Subcutaneous abdominal adipose tissue (tissue), 5 donors: Measurements from ENCODE around the gene POU6F2.

ENCODE experiments used
- H3K27ac ChIP-seq: one replicate; pipeline ENCODE4 v1.7.0; 2013; ENCODE audit warnings: low read depth, mild to moderate bottlenecking, inconsistent platforms, low read length, moderate library complexity
- H3K27me3 ChIP-seq, 5 donors: one replicate each; pipeline ENCODE4 v1.7.0; 2013; ENCODE audit warnings: low read length in 5 of 5, inconsistent platforms in 1 of 5; ENCODE audit not compliant: control insufficient read depth in 5 of 5, insufficient read depth in 4 of 5
- H3K36me3 ChIP-seq, 5 donors: one replicate each; pipeline ENCODE4 v1.7.0; 2013; ENCODE audit warnings: low read length in 5 of 5; ENCODE audit not compliant: control insufficient read depth in 5 of 5, insufficient read depth in 5 of 5
- H3K4me1 ChIP-seq, 5 donors: one replicate each; pipeline ENCODE4 v1.7.0; 2013; ENCODE audit warnings: low read length in 5 of 5, mild to moderate bottlenecking in 3 of 5, moderate library complexity in 1 of 5; ENCODE audit not compliant: control insufficient read depth in 5 of 5, insufficient read depth in 5 of 5
- H3K4me3 ChIP-seq, 5 donors: one replicate each; pipeline ENCODE4 v1.7.0; 2013; ENCODE audit warnings: low read length in 5 of 5, low read depth in 1 of 5
- H3K9ac ChIP-seq, 5 donors: one replicate each; pipeline ENCODE4 v1.7.0; 2013; ENCODE audit warnings: low read length in 5 of 5, mild to moderate bottlenecking in 4 of 5, moderate library complexity in 3 of 5
- H3K9me3 ChIP-seq, 5 donors: one replicate each; pipeline ENCODE4 v1.7.0; 2013; ENCODE audit warnings: low read length in 5 of 5; ENCODE audit not compliant: control insufficient read depth in 5 of 5
- donor health status: healthy.
- donor health status: healthy.
- donor health status: healthy.
- donor health status: healthy.
- donor health status: healthy.

The POU6F2 gene

DNA sequence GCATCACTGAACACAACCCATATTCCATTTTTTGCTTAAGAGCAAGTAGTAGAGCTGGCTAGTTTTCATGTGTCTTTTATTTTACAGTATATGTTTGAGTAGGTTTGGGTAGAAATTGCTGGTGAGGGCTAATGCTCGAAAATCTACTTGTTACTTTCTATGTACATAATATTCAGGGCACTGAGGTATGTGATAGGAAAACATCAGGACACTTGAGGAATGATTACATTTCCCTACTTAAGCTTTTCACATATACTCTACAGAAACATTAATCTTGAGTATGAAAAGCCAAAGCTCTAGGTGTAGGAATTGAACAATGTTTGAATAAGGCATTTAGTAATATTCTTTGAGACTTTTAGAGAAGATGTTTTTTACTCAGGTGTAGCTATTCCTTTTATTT, 73.6 kb downstream of the POU6F2 start:
- no peak overlapping the region for H3K9ac ChIP-seq
- H3K27me3 ChIP-seq, result no peaks in the 10 kb centered on the region
- no peak overlapping the region for H3K4me3 ChIP-seq
- no peak overlapping the region for H3K27ac ChIP-seq
- H3K9me3 ChIP-seq, result peaks cover 0 to 5% (median 0%) of the 10 kb centered on the region in 5 donors
- no peaks in the 10 kb centered on the region for H3K4me1 ChIP-seq
- H3K36me3 ChIP-seq, result no peaks in the 10 kb centered on the region

DNA sequence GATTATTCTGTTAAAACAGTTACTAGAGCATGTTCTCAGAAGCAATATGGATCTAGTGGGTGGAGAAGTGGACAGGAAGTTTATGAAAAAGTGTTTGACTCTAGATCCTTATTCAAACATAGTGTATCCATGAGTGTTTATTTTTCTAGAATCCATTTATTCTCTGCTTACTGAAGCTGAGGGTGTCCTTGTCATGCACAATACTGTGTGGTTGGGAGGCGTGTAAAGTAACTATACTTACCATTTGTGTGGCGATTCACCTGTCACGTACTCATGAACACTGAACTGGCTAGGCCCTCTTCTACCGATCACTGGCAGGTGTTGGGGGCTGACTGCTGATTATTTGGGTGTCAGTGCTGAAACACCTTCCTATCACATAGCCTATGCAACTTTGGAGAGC, 74.0 kb downstream of the POU6F2 start:
- no peaks in the 10 kb centered on the region for H3K36me3 ChIP-seq
- H3K9me3 ChIP-seq, result peaks cover 0 to 8% (median under 1%) of the 10 kb centered on the region in 5 donors
- H3K27ac ChIP-seq, result no peak overlapping the region
- H3K4me1 ChIP-seq, result no peaks in the 10 kb centered on the region
- no peaks in the 10 kb centered on the region for H3K27me3 ChIP-seq
- H3K9ac ChIP-seq, result no peak overlapping the region
- no peak overlapping the region for H3K4me3 ChIP-seq

DNA sequence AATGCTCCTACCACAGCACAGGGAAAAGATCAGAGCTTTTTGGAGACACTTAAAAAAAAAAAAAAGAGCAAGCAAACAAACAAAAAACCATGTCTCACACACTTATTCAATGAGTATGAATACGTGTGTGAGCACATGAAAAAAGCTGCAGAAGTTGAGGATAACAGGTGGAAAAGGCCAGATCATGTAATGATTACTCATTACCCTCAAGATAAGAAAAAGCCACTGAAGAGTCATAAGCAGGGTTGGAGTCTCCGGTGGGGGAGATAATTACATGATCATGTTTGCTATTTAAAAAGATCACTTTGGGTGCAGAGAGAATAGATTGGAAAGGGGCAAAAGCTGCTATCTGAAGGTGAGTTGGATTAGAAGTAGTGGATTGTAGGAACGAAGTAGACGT, 77.0 kb downstream of the POU6F2 start:
- Histone ChIP-seq H3K4me3 (no peak overlapping the region), H3K9ac (no peak overlapping the region), H3K36me3 (no peaks in the 10 kb centered on the region), H3K27me3 (no peaks in the 10 kb centered on the region), H3K27ac (no peak overlapping the region), H3K4me1 (no peaks in the 10 kb centered on the region), H3K9me3 (peaks cover 0 to 9% (median 3%) of the 10 kb centered on the region in 5 donors)

DNA sequence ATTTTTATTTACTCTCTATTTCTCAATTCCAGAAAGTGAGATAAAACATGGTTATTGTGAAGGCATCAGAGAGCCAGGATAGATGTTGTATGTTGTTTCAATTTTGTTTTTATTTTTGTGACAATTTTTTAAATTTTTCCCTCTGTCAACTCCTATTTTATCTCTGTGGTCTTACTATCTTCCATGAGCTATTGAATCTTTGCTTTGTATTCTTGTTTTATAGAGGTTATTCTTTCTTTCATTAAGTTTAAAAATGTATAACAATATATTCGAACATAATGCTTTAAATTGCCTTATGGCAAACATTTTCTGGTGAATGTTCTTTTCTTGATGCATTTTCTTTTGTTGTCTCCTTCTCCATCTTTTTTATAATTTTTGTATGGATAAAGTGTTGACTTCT, 78.4 kb downstream of the POU6F2 start:
- no peak overlapping the region for H3K9ac ChIP-seq
- H3K27ac ChIP-seq, result no peak overlapping the region
- peaks cover 0 to 9% (median 3%) of the 10 kb centered on the region in 5 donors for H3K9me3 ChIP-seq
- H3K4me3 ChIP-seq, result no peak overlapping the region
- no peaks in the 10 kb centered on the region for H3K27me3 ChIP-seq
- H3K4me1 ChIP-seq, result no peaks in the 10 kb centered on the region
- H3K36me3 ChIP-seq, result no peaks in the 10 kb centered on the region

DNA sequence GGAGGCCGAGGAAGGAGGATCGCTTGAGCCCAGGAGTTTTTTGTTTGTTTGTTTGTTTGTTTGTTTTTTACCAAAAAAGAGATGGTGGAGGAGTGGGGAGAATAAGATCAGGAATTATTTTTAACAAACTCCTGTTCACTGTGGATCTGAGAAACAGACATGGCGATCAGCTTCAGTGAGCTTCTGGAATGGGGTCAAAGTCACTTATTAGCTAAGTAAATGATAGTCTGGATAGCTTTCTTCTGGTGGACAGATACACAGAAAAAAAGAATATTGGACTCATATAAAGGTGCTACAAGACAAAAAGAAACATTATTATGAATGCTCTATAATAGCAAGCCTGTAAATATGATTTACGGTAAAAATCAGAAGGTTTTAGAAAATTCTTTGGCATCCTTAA, 85.1 kb downstream of the POU6F2 start:
- H3K4me1 ChIP-seq, result peaks cover 0 to 5% (median 0%) of the 10 kb centered on the region in 5 donors
- no peak overlapping the region for H3K9ac ChIP-seq
- no peaks in the 10 kb centered on the region for H3K9me3 ChIP-seq
- H3K36me3 ChIP-seq, result no peaks in the 10 kb centered on the region
- no peak overlapping the region for H3K27ac ChIP-seq
- H3K4me3 ChIP-seq, result no peak overlapping the region
- H3K27me3 ChIP-seq, result no peaks in the 10 kb centered on the region

GRCh38 chr7:39069031-39069430, 91.3 kb downstream of the POU6F2 start:
- Histone ChIP-seq H3K9me3 (no peaks in the 10 kb centered on the region), H3K4me3 (no peak overlapping the region), H3K4me1 (peaks cover 0 to 8% (median 0%) of the 10 kb centered on the region in 5 donors), H3K9ac (no peak overlapping the region), H3K27ac (no peak overlapping the region), H3K27me3 (no peaks in the 10 kb centered on the region), H3K36me3 (no peaks in the 10 kb centered on the region)

DNA sequence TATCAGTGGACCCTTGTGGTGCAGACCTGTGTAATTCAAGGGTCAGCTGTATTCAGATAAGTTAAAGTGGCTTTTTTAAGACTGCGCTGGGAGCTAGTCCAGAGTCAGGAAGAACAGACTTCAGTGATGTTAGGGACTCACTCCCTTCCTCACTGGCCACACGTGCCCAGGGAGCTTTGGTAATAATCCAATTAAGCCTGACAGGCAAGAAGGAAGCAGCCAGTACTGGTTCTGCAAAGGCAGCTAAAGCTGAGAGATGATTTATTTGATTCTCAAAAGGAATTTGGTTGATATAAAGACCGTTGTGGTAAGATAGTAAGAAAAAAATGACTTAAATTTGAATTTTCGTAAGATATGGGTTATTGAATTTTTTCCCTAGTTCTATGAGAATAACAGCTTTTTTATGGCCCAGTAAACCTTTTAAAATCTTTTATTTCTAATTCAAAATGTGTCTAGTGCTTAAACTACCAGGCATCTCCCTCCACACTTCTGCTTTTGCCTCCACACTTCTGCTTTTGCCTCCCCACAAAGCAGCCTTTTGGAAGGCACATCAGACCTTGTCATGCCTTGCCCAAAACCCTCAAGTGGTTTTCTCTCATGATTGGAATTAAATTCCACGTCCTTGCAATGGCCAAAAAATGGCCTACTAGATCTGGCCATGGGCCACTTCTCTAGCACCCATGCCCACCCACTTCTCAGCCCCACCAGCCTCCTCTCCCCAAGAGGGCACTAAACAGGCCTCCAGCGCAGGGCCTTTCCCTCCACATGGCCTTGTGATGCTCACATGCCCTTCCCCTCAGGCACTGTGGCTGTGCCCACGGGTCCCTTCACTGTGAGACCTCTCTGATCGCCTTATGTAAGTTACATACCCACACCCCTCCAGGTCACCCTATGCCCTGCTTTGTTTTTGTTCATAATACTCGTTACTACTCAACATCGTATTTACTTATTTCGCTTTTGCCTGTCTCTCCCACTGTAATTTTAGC, 92.5 kb downstream of the POU6F2 start:
- no peaks in the 10 kb centered on the region for H3K36me3 ChIP-seq
- H3K4me1 ChIP-seq, result peaks cover 0 to 8% (median 0%) of the 10 kb centered on the region in 5 donors
- no peaks in the 10 kb centered on the region for H3K9me3 ChIP-seq
- H3K4me3 ChIP-seq, result no peak overlapping the region
- no peak overlapping the region for H3K27ac ChIP-seq
- H3K27me3 ChIP-seq, result no peaks in the 10 kb centered on the region
- no peak overlapping the region for H3K9ac ChIP-seq

- Histone ChIP-seq H3K27me3 (no peaks in the 10 kb centered on the region), H3K9me3 (no peaks in the 10 kb centered on the region), H3K4me3 (no peak overlapping the region), H3K27ac (no peak overlapping the region), H3K4me1 (peaks cover 0 to 8% (median 0%) of the 10 kb centered on the region in 5 donors), H3K9ac (no peak overlapping the region), H3K36me3 (no peaks in the 10 kb centered on the region)
Observed at GRCh38 chr7:39071116-39071515, 93.4 kb downstream of the POU6F2 start.

DNA sequence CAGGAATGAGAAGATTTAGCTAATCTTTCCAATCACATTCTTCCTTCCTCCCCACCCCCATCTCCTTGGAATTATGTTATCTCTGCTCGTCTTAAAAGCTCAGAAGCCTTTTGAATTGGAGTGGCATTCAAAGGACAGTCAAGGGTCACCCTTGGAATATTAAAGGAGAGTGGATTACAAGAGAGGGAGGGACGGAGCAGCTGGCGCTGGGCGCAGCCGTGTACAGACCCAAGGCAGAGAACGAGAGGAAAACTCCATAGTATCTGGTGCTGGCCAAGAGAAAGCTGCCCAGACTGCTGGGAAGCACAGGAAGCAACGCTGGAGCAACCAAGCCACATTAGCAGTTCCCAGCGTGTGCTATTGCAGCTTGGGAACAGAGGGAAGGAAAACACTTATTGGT, 95.7 kb downstream of the POU6F2 start:
- no peaks in the 10 kb centered on the region for H3K9me3 ChIP-seq
- H3K27me3 ChIP-seq, result no peaks in the 10 kb centered on the region
- H3K4me3 ChIP-seq, result peak overlapping the region in 3 of 5 donors; percentile 13 to 60 (median 39)
- H3K9ac ChIP-seq, result peak overlapping the region in 1 of 5 donors; percentile 50
- H3K36me3 ChIP-seq, result no peaks in the 10 kb centered on the region
- peaks cover 0 to 8% (median 0%) of the 10 kb centered on the region in 5 donors for H3K4me1 ChIP-seq
- H3K27ac ChIP-seq, result no peak overlapping the region

DNA sequence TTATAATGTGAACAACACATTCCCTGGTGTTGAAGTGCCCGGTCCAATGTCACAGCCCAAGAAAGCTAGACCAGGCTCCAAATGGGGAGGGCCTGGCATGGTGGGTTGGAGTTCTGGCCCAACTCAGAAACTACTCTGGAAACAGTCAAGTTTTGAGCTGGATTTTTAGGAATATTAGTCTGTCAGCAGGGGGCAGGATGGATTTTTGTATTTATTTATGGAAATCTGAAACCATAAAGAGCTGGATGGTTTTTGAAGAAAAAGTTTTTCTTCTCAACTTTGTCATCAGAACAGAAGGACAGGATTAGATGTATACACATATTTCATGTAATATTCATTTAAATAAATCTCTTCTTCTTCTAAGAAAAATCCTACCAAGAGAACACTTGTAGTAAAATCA, 97.5 kb downstream of the POU6F2 start:
- Histone ChIP-seq H3K9ac (no peak overlapping the region), H3K27ac (no peak overlapping the region), H3K4me1 (peaks cover 0 to 8% (median 0%) of the 10 kb centered on the region in 5 donors), H3K27me3 (no peaks in the 10 kb centered on the region), H3K4me3 (no peak overlapping the region), H3K36me3 (no peaks in the 10 kb centered on the region), H3K9me3 (no peaks in the 10 kb centered on the region)
